Liver (tissue), 3 donors: ENCODE results near the gene DPP6.

Experiments used
- EGR1 ChIP-seq, 2 donors: IDR thresholded peaks; 2 replicates each; pipeline ENCODE4 v1.6.1; 2016 to 2018; ENCODE audit warnings: antibody characterized with exemption in 2 of 2, low read depth in 2 of 2
- FOXA1 ChIP-seq: IDR thresholded peaks from 2 replicates; pipeline ENCODE4 v1.6.1; 2016; ENCODE audit warnings: antibody characterized with exemption
- RAD21 ChIP-seq, 2 donors: IDR thresholded peaks; 2 replicates each; pipeline ENCODE4 v1.6.1; 2016; ENCODE audit warnings: antibody characterized with exemption in 2 of 2, mild to moderate bottlenecking in 2 of 2
- SP1 ChIP-seq: IDR thresholded peaks from 2 replicates; pipeline ENCODE4 v1.6.1; 2018; ENCODE audit warnings: antibody characterized with exemption, mild to moderate bottlenecking
- TAF1 ChIP-seq: conservative IDR thresholded peaks from 2 replicates; pipeline ENCODE4 v1.6.1; 2016; ENCODE audit warnings: antibody characterized with exemption, mild to moderate bottlenecking
- YY1 ChIP-seq: IDR thresholded peaks from 2 replicates; pipeline ENCODE4 v1.6.1; 2016; ENCODE audit warnings: antibody characterized with exemption, mild to moderate bottlenecking
- TF ChIP-seq, protein P1 (sequence below): fragments of 150-350 bp; IDR thresholded peaks from 2 replicates; pipeline ENCODE4 v1.5.1; 2017; ENCODE audit warnings: improper control_type of control experiment, low read depth, low read length; ENCODE audit not compliant: missing input control
- TF ChIP-seq, protein P2 (sequence below): IDR thresholded peaks from 2 replicates; pipeline ENCODE4 v1.6.1; 2016; ENCODE audit warnings: antibody characterized with exemption, mild to moderate bottlenecking
- TF ChIP-seq, protein P3 (sequence below): IDR thresholded peaks from 2 replicates; pipeline ENCODE4 v1.6.1; 2016; ENCODE audit warnings: antibody characterized with exemption
- TF ChIP-seq, protein P4 (sequence below): IDR thresholded peaks from 2 replicates; pipeline ENCODE4 v1.6.1; 2016; ENCODE audit warnings: antibody characterized with exemption
- donor health status: healthy.
- donor health status: healthy.

DNA sequence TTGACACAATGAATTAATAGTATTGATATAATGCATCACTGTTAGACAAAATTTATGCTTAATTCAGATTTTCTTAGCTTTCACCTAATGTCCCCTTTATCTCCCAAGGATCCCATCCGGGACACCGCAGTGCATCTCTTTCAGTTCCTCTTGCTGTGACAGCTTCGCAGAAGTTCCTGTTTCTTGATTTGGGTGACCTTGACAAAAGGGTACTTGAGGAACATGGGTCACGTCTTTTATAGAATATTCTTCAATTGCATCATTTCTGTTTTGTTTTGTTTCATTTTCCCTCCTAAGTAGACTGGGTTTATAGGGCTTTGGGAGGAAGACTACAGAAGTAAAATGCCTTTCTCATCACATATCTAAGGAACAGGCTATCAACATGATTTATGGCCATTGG lies 453.2 kb downstream of the DPP6 start:
- TF ChIP-seq, protein P1, sequence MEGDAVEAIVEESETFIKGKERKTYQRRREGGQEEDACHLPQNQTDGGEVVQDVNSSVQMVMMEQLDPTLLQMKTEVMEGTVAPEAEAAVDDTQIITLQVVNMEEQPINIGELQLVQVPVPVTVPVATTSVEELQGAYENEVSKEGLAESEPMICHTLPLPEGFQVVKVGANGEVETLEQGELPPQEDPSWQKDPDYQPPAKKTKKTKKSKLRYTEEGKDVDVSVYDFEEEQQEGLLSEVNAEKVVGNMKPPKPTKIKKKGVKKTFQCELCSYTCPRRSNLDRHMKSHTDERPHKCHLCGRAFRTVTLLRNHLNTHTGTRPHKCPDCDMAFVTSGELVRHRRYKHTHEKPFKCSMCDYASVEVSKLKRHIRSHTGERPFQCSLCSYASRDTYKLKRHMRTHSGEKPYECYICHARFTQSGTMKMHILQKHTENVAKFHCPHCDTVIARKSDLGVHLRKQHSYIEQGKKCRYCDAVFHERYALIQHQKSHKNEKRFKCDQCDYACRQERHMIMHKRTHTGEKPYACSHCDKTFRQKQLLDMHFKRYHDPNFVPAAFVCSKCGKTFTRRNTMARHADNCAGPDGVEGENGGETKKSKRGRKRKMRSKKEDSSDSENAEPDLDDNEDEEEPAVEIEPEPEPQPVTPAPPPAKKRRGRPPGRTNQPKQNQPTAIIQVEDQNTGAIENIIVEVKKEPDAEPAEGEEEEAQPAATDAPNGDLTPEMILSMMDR: no peak
- TF ChIP-seq RAD21 (IDR thresholded peaks at IDR 0.05) (no peak), YY1 (no peak), TAF1 (no peak), FOXA1 (no peak), EGR1 (IDR thresholded peaks at IDR 0.05; ENCODE audit: low read depth in 2 of 2) (no peak), SP1 (no peak)
- TF ChIP-seq, protein P2, sequence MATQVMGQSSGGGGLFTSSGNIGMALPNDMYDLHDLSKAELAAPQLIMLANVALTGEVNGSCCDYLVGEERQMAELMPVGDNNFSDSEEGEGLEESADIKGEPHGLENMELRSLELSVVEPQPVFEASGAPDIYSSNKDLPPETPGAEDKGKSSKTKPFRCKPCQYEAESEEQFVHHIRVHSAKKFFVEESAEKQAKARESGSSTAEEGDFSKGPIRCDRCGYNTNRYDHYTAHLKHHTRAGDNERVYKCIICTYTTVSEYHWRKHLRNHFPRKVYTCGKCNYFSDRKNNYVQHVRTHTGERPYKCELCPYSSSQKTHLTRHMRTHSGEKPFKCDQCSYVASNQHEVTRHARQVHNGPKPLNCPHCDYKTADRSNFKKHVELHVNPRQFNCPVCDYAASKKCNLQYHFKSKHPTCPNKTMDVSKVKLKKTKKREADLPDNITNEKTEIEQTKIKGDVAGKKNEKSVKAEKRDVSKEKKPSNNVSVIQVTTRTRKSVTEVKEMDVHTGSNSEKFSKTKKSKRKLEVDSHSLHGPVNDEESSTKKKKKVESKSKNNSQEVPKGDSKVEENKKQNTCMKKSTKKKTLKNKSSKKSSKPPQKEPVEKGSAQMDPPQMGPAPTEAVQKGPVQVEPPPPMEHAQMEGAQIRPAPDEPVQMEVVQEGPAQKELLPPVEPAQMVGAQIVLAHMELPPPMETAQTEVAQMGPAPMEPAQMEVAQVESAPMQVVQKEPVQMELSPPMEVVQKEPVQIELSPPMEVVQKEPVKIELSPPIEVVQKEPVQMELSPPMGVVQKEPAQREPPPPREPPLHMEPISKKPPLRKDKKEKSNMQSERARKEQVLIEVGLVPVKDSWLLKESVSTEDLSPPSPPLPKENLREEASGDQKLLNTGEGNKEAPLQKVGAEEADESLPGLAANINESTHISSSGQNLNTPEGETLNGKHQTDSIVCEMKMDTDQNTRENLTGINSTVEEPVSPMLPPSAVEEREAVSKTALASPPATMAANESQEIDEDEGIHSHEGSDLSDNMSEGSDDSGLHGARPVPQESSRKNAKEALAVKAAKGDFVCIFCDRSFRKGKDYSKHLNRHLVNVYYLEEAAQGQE: no peak
- TF ChIP-seq, protein P3, sequence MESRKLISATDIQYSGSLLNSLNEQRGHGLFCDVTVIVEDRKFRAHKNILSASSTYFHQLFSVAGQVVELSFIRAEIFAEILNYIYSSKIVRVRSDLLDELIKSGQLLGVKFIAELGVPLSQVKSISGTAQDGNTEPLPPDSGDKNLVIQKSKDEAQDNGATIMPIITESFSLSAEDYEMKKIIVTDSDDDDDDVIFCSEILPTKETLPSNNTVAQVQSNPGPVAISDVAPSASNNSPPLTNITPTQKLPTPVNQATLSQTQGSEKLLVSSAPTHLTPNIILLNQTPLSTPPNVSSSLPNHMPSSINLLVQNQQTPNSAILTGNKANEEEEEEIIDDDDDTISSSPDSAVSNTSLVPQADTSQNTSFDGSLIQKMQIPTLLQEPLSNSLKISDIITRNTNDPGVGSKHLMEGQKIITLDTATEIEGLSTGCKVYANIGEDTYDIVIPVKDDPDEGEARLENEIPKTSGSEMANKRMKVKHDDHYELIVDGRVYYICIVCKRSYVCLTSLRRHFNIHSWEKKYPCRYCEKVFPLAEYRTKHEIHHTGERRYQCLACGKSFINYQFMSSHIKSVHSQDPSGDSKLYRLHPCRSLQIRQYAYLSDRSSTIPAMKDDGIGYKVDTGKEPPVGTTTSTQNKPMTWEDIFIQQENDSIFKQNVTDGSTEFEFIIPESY: no peak
- TF ChIP-seq, protein P4, sequence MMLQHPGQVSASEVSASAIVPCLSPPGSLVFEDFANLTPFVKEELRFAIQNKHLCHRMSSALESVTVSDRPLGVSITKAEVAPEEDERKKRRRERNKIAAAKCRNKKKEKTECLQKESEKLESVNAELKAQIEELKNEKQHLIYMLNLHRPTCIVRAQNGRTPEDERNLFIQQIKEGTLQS: no peak
